ENCODE results near the gene MFSD2A.

The MFSD2A gene

GRCh38 chr1:39984951-39985350 lies 30.0 kb downstream of the MFSD2A start:
- no peak overlapping the region for H3K27ac ChIP-seq
- no peak for TF ChIP-seq CTCF (conservative IDR thresholded peaks at IDR 0.05)

GRCh38 chr1:39987869-39988268 lies 32.9 kb downstream of the MFSD2A start:
- TF ChIP-seq CTCF (conservative IDR thresholded peaks at IDR 0.05): no peak
- H3K27ac ChIP-seq: peak overlapping the region; percentile 82

GRCh38 chr1:39988618-39989343 lies 33.8 kb downstream of the MFSD2A start:
- H3K27ac ChIP-seq: peak overlapping the region; percentile 82
- no peak for TF ChIP-seq CTCF (conservative IDR thresholded peaks at IDR 0.05)

GRCh38 chr1:39990428-39990827 lies 35.5 kb downstream of the MFSD2A start:
- TF ChIP-seq CTCF (conservative IDR thresholded peaks at IDR 0.05): no peak
- no peak overlapping the region for H3K27ac ChIP-seq

GRCh38 chr1:39992234-39992633 lies 37.3 kb downstream of the MFSD2A start:
- TF ChIP-seq CTCF (conservative IDR thresholded peaks at IDR 0.05): no peak
- no peak overlapping the region for H3K27ac ChIP-seq

- no peak overlapping the region for H3K27ac ChIP-seq
- no peak for TF ChIP-seq CTCF (conservative IDR thresholded peaks at IDR 0.05)
These were observed 37.9 kb downstream of the MFSD2A start for GRCh38 chr1:39992888-39993287.

GRCh38 chr1:39995973-39996393 lies 41.0 kb downstream of the MFSD2A start:
- no peak overlapping the region for H3K27ac ChIP-seq

More at GRCh38 chr1:39995973-39996393, 41.0 kb downstream of the MFSD2A start:
- TF ChIP-seq CTCF (conservative IDR thresholded peaks at IDR 0.05): no peak
